ENCODE measurements around the gene GGPS1.

Gene GGPS1

GRCh38 chr1:235284231-235284769 is 44.1 kb upstream of the GGPS1 start:
- TF ChIP-seq SIN3A (IDR thresholded peaks at IDR 0.05; ENCODE audit: borderline replicate concordance, insufficient read depth, low read length) = no peak
- no peak for TF ChIP-seq TAF1 (IDR thresholded peaks at IDR 0.05; ENCODE audit: borderline replicate concordance, insufficient read depth, low read length)
- no peak for TF ChIP-seq REST (IDR thresholded peaks at IDR 0.05; ENCODE audit: insufficient read depth in 1 of 2, low read depth in 2 of 2, low read length in 2 of 2)
- no peak for TF ChIP-seq POLR2AphosphoS5 (IDR thresholded peaks at IDR 0.05; ENCODE audit: low read depth, low read length)
- TF ChIP-seq FOXP2 (optimal IDR thresholded peaks at IDR 0.05; ENCODE audit: borderline replicate concordance, extremely low read depth, extremely low read length, insufficient read depth) = no peak

- TF ChIP-seq REST (IDR thresholded peaks at IDR 0.05; ENCODE audit: insufficient read depth in 1 of 2, low read depth in 2 of 2, low read length in 2 of 2) (no peak), POLR2AphosphoS5 (IDR thresholded peaks at IDR 0.05; ENCODE audit: low read depth, low read length) (no peak), SIN3A (IDR thresholded peaks at IDR 0.05; ENCODE audit: borderline replicate concordance, insufficient read depth, low read length) (no peak), FOXP2 (optimal IDR thresholded peaks at IDR 0.05; ENCODE audit: borderline replicate concordance, extremely low read depth, extremely low read length, insufficient read depth) (no peak), TAF1 (IDR thresholded peaks at IDR 0.05; ENCODE audit: borderline replicate concordance, insufficient read depth, low read length) (no peak)
Observed at GRCh38 chr1:235286667-235287066, 41.7 kb upstream of the GGPS1 start.

GRCh38 chr1:235287208-235287882 is 41.0 kb upstream of the GGPS1 start:
- TF ChIP-seq TAF1 (IDR thresholded peaks at IDR 0.05; ENCODE audit: borderline replicate concordance, insufficient read depth, low read length) = no peak
- no peak for TF ChIP-seq FOXP2 (optimal IDR thresholded peaks at IDR 0.05; ENCODE audit: borderline replicate concordance, extremely low read depth, extremely low read length, insufficient read depth)
- TF ChIP-seq POLR2AphosphoS5 (IDR thresholded peaks at IDR 0.05; ENCODE audit: low read depth, low read length) = no peak
- TF ChIP-seq SIN3A (IDR thresholded peaks at IDR 0.05; ENCODE audit: borderline replicate concordance, insufficient read depth, low read length) = no peak
- no peak for TF ChIP-seq REST (IDR thresholded peaks at IDR 0.05; ENCODE audit: insufficient read depth in 1 of 2, low read depth in 2 of 2, low read length in 2 of 2)

GRCh38 chr1:235289859-235290739 is 38.3 kb upstream of the GGPS1 start:
- TF ChIP-seq TAF1 (IDR thresholded peaks at IDR 0.05; ENCODE audit: borderline replicate concordance, insufficient read depth, low read length) (no peak), SIN3A (IDR thresholded peaks at IDR 0.05; ENCODE audit: borderline replicate concordance, insufficient read depth, low read length) (no peak), REST (IDR thresholded peaks at IDR 0.05; ENCODE audit: insufficient read depth in 1 of 2, low read depth in 2 of 2, low read length in 2 of 2) (no peak), POLR2AphosphoS5 (IDR thresholded peaks at IDR 0.05; ENCODE audit: low read depth, low read length) (no peak), FOXP2 (optimal IDR thresholded peaks at IDR 0.05; ENCODE audit: borderline replicate concordance, extremely low read depth, extremely low read length, insufficient read depth) (no peak)

All from PFSK-1 (cell line).